HEK293 (cell line): ENCODE results near the gene DOK6.

ENCODE experiments used
- CTCF ChIP-seq: fragments of 450-650 bp; formaldehyde crosslinking; IDR thresholded peaks from 2 replicates; pipeline ENCODE4 v1.5.1; 2016; ENCODE audit warnings: missing biosample characterization, missing genetic modification characterization
- SETDB1 ChIP-seq: IDR thresholded peaks from one replicate; pipeline ENCODE4 v1.6.1; 2017; ENCODE audit warnings: mild to moderate bottlenecking, low read length, moderate library complexity, mixed read lengths; ENCODE audit not compliant: insufficient read length
- ZBTB1 ChIP-seq: fragments of 450-650 bp; formaldehyde crosslinking; IDR thresholded peaks from 2 replicates; pipeline ENCODE4 v1.5.1; 2016; ENCODE audit warnings: missing biosample characterization, missing genetic modification characterization
- ZBTB21 ChIP-seq: fragments of 450-650 bp; formaldehyde crosslinking; IDR thresholded peaks from 2 replicates; pipeline ENCODE4 v1.5.1; 2017; ENCODE audit warnings: missing biosample characterization, missing genetic modification characterization
- ZNF280D ChIP-seq: fragments of 450-650 bp; formaldehyde crosslinking; IDR thresholded peaks from 2 replicates; pipeline ENCODE4 v1.5.1; 2016; ENCODE audit warnings: missing biosample characterization, missing genetic modification characterization
- ZNF335 ChIP-seq: fragments of 450-650 bp; formaldehyde crosslinking; conservative IDR thresholded peaks from 2 replicates; pipeline ENCODE4 v1.5.1; 2016; ENCODE audit warnings: missing biosample characterization, missing genetic modification characterization
- ZNF350 ChIP-seq: fragments of 450-650 bp; formaldehyde crosslinking; IDR thresholded peaks from 2 replicates; pipeline ENCODE4 v1.5.0; 2017; ENCODE audit warnings: missing biosample characterization, mild to moderate bottlenecking, missing genetic modification characterization
- TF ChIP-seq, protein P1 (sequence below): fragments of 450-650 bp; formaldehyde crosslinking; IDR thresholded peaks from 2 replicates; pipeline ENCODE4 v1.5.1; 2016; ENCODE audit warnings: missing biosample characterization, missing genetic modification characterization

- TF ChIP-seq CTCF (tag by site-specific recombination) (no peak), ZBTB1 (tag by site-specific recombination) (no peak), ZNF280D (no peak), ZBTB21 (tag by site-specific recombination) (no peak), ZNF350 (no peak), SETDB1 (no peak), ZNF335 (tag by site-specific recombination) (no peak)
- TF ChIP-seq, protein P1, sequence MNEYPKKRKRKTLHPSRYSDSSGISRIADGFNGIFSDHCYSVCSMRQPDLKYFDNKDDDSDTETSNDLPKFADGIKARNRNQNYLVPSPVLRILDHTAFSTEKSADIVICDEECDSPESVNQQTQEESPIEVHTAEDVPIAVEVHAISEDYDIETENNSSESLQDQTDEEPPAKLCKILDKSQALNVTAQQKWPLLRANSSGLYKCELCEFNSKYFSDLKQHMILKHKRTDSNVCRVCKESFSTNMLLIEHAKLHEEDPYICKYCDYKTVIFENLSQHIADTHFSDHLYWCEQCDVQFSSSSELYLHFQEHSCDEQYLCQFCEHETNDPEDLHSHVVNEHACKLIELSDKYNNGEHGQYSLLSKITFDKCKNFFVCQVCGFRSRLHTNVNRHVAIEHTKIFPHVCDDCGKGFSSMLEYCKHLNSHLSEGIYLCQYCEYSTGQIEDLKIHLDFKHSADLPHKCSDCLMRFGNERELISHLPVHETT (tag by site-specific recombination) = no peak
These were observed 282.5 kb downstream of the DOK6 start for GRCh38 chr18:69683176-69683575.
